BLaER1 (cell line): ENCODE measurements around the gene ELP4.
A peak's percentile ranks its signal among the peaks of the same experiment; 100 is the strongest.

Source experiments
- H3K27ac ChIP-seq: shearing (Covaris generic); formaldehyde crosslinking; 2 replicates; pipeline ENCODE4 v1.8.1; 2022
- H3K27me3 ChIP-seq: shearing (Covaris generic); formaldehyde crosslinking; 2 replicates; pipeline ENCODE4 v1.8.1; 2022
- H3K36me3 ChIP-seq: shearing (Covaris generic); formaldehyde crosslinking; 2 replicates; pipeline ENCODE4 v1.8.1; 2022
- H3K4me1 ChIP-seq: shearing (Covaris generic); formaldehyde crosslinking; 2 replicates; pipeline ENCODE4 v1.8.1; 2022
- H3K4me2 ChIP-seq: shearing (Covaris generic); formaldehyde crosslinking; 2 replicates; pipeline ENCODE4 v1.8.1; 2022
- H3K4me3 ChIP-seq: shearing (Covaris generic); formaldehyde crosslinking; 2 replicates; pipeline ENCODE4 v1.8.1; 2022
- H3K9ac ChIP-seq: shearing (Covaris generic); formaldehyde crosslinking; 2 replicates; pipeline ENCODE4 v1.8.1; 2022
- H3K9me3 ChIP-seq: shearing (Covaris generic); formaldehyde crosslinking; 2 replicates; pipeline ENCODE4 v1.8.1; 2022
- H4K20me1 ChIP-seq: shearing (Covaris generic); formaldehyde crosslinking; 2 replicates; pipeline ENCODE4 v1.8.1; 2022
- Cebpa-rat ChIP-seq: shearing (Covaris generic); IDR thresholded peaks from 2 replicates; pipeline ENCODE4 v1.8.1; 2022

The ELP4 gene

GRCh38 chr11:31800398-31801265 is 291.1 kb downstream of the ELP4 start:
- H4K20me1 ChIP-seq, result peaks cover 36% of the 10 kb centered on the region; the same call in 1 of the 2 replicates
- no peak overlapping the region for H3K9ac ChIP-seq
- peaks cover 88% of the 10 kb centered on the region for H3K9me3 ChIP-seq
- H3K4me3 ChIP-seq, result no peak overlapping the region
- H3K27me3 ChIP-seq, result peaks cover 100% of the 10 kb centered on the region
- no peaks in the 10 kb centered on the region for H3K4me1 ChIP-seq
- H3K36me3 ChIP-seq, result no peaks in the 10 kb centered on the region
- TF ChIP-seq Cebpa-rat, result no peak
- no peak overlapping the region for H3K4me2 ChIP-seq
- no peak overlapping the region for H3K27ac ChIP-seq

GRCh38 chr11:31801298-31801702 is 291.7 kb downstream of the ELP4 start:
- H3K9ac ChIP-seq, result no peak overlapping the region
- peaks cover 89% of the 10 kb centered on the region for H3K9me3 ChIP-seq
- no peak overlapping the region for H3K4me2 ChIP-seq
- H3K36me3 ChIP-seq, result no peaks in the 10 kb centered on the region
- no peak for TF ChIP-seq Cebpa-rat
- H3K27me3 ChIP-seq, result peaks cover 100% of the 10 kb centered on the region
- H3K27ac ChIP-seq, result no peak overlapping the region
- H3K4me1 ChIP-seq, result no peaks in the 10 kb centered on the region
- H4K20me1 ChIP-seq, result peaks cover 43% of the 10 kb centered on the region; the same call in 1 of the 2 replicates
- H3K4me3 ChIP-seq, result no peak overlapping the region

GRCh38 chr11:31802000-31802551 is 292.5 kb downstream of the ELP4 start:
- no peaks in the 10 kb centered on the region for H3K36me3 ChIP-seq
- no peaks in the 10 kb centered on the region for H3K4me1 ChIP-seq
- TF ChIP-seq Cebpa-rat, result no peak
- peaks cover 90% of the 10 kb centered on the region for H3K9me3 ChIP-seq
- peaks cover 44% of the 10 kb centered on the region; the same call in 1 of the 2 replicates for H4K20me1 ChIP-seq
- no peak overlapping the region for H3K4me2 ChIP-seq
- H3K27me3 ChIP-seq, result peaks cover 100% of the 10 kb centered on the region
- H3K4me3 ChIP-seq, result no peak overlapping the region
- H3K9ac ChIP-seq, result no peak overlapping the region
- no peak overlapping the region for H3K27ac ChIP-seq

GRCh38 chr11:31802609-31802989 is 293.0 kb downstream of the ELP4 start:
- Histone ChIP-seq H3K36me3 (no peaks in the 10 kb centered on the region), H3K9me3 (peaks cover 90% of the 10 kb centered on the region), H3K4me3 (no peak overlapping the region), H4K20me1 (peaks cover 44% of the 10 kb centered on the region; the same call in 1 of the 2 replicates), H3K4me2 (no peak overlapping the region), H3K9ac (no peak overlapping the region), H3K27me3 (peaks cover 100% of the 10 kb centered on the region), H3K4me1 (no peaks in the 10 kb centered on the region), H3K27ac (no peak overlapping the region)
- no peak for TF ChIP-seq Cebpa-rat

- H3K36me3 ChIP-seq, result no peaks in the 10 kb centered on the region
- H3K4me1 ChIP-seq, result no peaks in the 10 kb centered on the region
- TF ChIP-seq Cebpa-rat, result no peak
- peaks cover 45% of the 10 kb centered on the region; the same call in 1 of the 2 replicates for H4K20me1 ChIP-seq
- H3K27me3 ChIP-seq, result peaks cover 100% of the 10 kb centered on the region
- H3K9ac ChIP-seq, result no peak overlapping the region
- peaks cover 90% of the 10 kb centered on the region for H3K9me3 ChIP-seq
- no peak overlapping the region for H3K4me2 ChIP-seq
- no peak overlapping the region for H3K4me3 ChIP-seq
- no peak overlapping the region for H3K27ac ChIP-seq
Measured at GRCh38 chr11:31802990-31803812, 293.6 kb downstream of the ELP4 start.

GRCh38 chr11:31803813-31804311 is 294.3 kb downstream of the ELP4 start:
- Histone ChIP-seq H3K4me3 (peak overlapping the region; percentile 29; the same call in 1 of the 2 replicates), H3K27me3 (peaks cover 100% of the 10 kb centered on the region)
- TF ChIP-seq Cebpa-rat, result no peak

GRCh38 chr11:31804312-31805036 is 294.9 kb downstream of the ELP4 start:
- no peak overlapping the region for H3K9ac ChIP-seq
- H4K20me1 ChIP-seq, result peaks cover 52% of the 10 kb centered on the region; the same call in 1 of the 2 replicates
- TF ChIP-seq Cebpa-rat, result no peak
- H3K27ac ChIP-seq, result no peak overlapping the region
- H3K4me2 ChIP-seq, result no peak overlapping the region
- H3K27me3 ChIP-seq, result peaks cover 100% of the 10 kb centered on the region
- H3K9me3 ChIP-seq, result peaks cover 87% of the 10 kb centered on the region
- no peaks in the 10 kb centered on the region for H3K4me1 ChIP-seq
- no peaks in the 10 kb centered on the region for H3K36me3 ChIP-seq
- H3K4me3 ChIP-seq, result peak overlapping the region; percentile 29

More at GRCh38 chr11:31803813-31804311, 294.3 kb downstream of the ELP4 start:
- Histone ChIP-seq H3K4me2 (no peak overlapping the region), H3K4me1 (no peaks in the 10 kb centered on the region), H3K9ac (no peak overlapping the region), H3K9me3 (peaks cover 90% of the 10 kb centered on the region), H3K27ac (no peak overlapping the region), H3K36me3 (no peaks in the 10 kb centered on the region), H4K20me1 (peaks cover 49% of the 10 kb centered on the region; the same call in 1 of the 2 replicates)

GRCh38 chr11:31805037-31805628 is 295.6 kb downstream of the ELP4 start:
- Histone ChIP-seq H3K4me1 (0 out of 2 replicates have a peak, but pooled peaks cover 2% of the 10 kb centered on the region), H3K27ac (no peak overlapping the region), H3K36me3 (no peaks in the 10 kb centered on the region), H3K4me2 (no peak overlapping the region), H3K4me3 (peak overlapping the region; percentile 29), H3K9ac (no peak overlapping the region), H3K27me3 (peaks cover 100% of the 10 kb centered on the region), H3K9me3 (peaks cover 87% of the 10 kb centered on the region), H4K20me1 (peaks cover 58% of the 10 kb centered on the region)
- no peak for TF ChIP-seq Cebpa-rat
